ENCODE data around the gene GNAI1.

GNAI1 gene

DNA sequence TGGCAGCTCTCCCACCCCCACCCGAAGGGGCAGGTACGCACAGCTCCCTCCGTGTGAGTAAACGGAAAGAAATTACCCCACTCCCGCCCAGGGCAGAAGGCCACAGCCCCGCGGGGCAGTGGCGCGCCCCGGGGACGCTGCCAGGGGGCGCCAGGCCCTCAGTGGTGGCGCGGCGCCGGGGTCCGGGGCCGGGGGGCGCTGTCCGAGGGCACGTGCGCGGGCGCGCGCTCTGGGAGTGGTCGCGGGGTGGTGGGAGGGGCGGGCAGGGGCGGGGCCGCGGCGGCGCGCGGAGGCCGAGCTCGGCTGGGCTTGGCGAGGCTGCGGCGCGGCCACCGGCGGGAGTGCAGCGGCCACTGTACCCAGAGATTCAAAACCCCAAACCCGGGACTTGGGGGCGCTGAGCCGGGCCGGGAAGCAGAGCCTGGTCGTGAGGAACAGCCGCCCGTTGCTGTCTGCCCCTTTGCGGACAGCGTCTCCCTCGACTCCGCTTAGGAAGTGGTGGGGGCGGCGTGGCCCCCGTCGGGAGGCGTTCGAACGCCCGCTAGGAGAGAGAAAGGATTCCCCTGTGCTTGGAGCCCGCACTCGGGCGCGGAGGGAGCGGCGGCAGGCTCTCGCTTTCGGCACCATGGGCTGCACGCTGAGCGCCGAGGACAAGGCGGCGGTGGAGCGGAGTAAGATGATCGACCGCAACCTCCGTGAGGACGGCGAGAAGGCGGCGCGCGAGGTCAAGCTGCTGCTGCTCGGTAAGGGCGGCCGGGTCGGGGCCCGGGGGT lies at the start of gene GNAI1:
GNAI1 (plus strand) TSS at position 296 of the 773 bp plus-strand sequence; CDS start at position 626, 330 bp downstream.
- DNase-seq (peak; percentile 57), ATAC-seq (peak; percentile 67)

DNA sequence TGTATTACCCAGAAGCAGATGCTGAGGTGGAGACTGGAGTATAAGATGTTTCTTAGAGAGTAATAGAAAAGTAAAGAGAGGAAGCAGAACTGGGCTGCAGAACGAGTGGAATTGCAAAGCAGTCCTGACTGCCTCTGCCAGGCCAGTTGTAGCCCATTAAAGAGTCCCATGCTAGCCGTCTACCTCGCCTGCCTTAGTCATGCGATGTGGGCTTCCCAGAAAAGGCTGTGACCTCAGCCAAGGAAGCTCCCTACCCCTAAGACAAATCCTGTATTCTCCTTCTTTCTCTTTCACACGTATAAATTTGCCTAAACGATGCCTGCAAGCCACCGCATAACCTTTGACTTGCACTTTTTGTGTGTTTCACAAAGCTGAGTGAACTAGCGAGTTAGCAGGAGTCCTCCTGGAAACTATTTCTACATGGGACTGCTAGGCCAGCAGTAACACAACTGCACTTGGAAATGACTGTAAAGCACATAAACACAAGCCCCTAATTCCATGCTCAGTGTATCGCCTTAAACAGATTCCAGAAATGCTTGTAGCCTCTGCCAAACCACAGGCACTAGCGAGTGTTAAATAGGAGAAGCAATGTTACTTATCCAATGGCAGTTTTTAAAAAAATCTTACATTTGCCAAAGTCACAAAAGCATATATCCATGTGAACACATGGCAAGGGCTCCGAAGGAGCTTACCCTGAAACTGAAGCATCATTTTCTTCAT lies 47.4 kb upstream of the GNAI1 start:
- DNase-seq (no peak), ATAC-seq (no peak)

- no peak for DNase-seq
- ATAC-seq, result no peak
Measured at GRCh38 chr7:80087771-80088170, 46.9 kb upstream of the GNAI1 start.

- ATAC-seq, result no peak
Measured at GRCh38 chr7:80088705-80089104, 45.9 kb upstream of the GNAI1 start.

GRCh38 chr7:80089366-80089765 lies 45.3 kb upstream of the GNAI1 start:
- DNase-seq, result no peak

More at GRCh38 chr7:80088705-80089104, 45.9 kb upstream of the GNAI1 start:
- DNase-seq, result no peak

DNA sequence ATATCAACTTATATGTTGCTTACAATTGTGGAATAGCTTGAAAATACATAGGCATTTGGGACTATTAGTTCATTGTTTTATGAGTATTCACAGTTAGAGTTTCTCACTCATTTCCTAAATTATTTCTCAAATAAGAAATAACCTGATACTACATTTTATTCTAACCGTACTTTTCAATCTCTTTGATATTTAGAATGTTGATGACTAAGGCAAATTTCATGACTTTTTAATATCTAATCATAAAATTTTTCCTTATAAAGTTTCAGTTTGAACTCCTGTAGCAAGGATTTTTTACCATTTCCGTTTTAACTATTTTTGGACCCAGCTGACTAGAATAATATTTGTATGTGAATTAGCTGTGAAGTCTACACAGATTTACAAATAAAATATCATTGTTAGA lies 41.3 kb upstream of the GNAI1 start:
- DNase-seq (no peak), ATAC-seq (no peak)

More at GRCh38 chr7:80089366-80089765, 45.3 kb upstream of the GNAI1 start:
- ATAC-seq, result no peak

GRCh38 chr7:80095545-80095944 lies 39.1 kb upstream of the GNAI1 start:
- ATAC-seq (no peak), DNase-seq (no peak)

GRCh38 chr7:80097756-80098155 lies 36.9 kb upstream of the GNAI1 start:
- ATAC-seq (no peak), DNase-seq (no peak)

DNA sequence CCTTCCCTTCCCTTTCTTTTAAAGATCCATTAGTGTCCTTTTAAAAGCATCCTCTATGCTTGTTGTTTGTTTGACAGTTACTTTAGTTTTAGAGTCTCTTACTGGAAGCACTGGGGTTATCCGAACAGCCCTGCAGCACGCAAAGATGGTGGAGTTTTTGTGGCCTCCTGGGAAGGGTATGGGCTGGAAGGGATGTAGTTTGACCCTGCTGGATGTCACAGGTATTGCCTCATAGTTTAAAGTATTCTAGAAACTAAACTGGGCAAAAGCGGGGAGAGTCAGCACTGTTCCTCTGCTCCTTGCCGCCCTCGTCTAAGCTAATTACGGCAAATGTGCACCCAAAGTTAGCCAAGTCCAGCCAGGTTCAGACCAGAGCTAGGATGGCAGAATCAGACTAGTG lies 35.8 kb upstream of the GNAI1 start:
- DNase-seq, result no peak
- ATAC-seq, result peak; percentile 19

DNA sequence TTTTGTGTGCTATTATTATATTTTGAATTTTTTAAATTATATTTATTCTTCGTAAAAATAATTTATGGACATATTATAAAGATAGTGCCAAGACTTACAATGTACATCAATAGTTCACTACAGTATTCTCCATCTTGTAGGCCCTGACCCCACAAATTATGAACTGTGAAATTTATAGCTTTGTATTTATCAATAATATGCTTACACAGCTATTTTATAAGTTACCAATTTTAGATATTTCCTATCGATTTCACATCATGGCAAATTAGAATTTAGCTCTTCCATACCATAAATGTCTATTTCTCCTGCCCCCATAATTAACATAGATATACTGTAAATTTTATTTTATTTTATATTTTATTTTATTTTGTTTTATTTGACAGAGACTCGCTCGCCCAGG lies 34.4 kb upstream of the GNAI1 start:
- no peak for ATAC-seq
- DNase-seq, result no peak

- ATAC-seq (no peak), DNase-seq (no peak)
Measured at GRCh38 chr7:80105701-80106408, 28.8 kb upstream of the GNAI1 start.

DNA sequence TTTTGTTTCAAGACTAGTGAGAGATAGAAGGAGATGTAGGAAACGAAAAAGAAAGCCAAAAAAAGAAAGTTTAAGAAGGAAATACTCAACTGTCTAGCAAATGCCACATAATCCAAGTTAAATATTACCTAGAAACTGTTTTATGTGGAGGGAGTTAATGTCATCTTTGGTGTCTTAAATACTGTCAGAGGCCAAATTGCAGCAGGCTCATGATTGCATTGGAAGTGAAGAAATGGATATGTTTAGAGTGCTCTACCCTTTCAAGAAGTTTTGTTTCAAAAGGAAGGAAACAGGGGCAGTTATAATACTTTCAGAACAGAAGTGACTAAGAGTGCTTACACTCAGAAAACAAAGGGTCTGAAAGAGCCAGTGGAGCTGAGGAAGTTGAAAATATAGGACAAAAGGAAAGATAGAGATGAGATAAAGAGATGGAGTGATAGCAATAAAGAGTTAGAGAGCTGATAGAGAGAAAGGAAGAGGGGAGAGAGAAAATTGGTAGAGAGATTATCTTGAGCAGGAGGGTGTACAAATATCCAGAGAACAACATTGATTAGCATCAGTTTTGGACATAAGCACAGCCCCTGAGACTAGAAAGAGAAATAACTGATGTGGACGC lies 28.0 kb upstream of the GNAI1 start:
- DNase-seq (no peak), ATAC-seq (no peak)

DNA sequence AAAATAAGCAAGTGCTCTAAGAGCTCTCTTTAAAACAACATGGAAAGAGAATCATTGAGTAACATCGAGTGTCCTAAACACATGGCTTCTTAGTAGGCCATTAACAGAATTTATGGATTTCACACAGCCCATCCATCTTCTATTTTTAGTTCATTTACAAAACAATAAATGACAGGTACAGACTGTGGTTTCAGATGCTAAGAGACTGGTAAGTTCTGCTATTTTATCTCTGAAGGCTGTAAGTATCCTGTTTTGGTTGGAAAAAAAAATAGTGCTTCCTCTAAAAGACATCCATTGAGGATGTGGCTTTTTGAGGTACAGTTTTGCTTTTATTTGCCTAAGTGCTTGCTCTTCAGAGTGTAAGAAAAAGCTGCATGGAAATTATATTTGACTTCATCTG lies 27.4 kb upstream of the GNAI1 start:
- ATAC-seq, result no peak
- DNase-seq, result no peak

GRCh38 chr7:80110376-80110775 lies 24.3 kb upstream of the GNAI1 start:
- ATAC-seq (no peak), DNase-seq (no peak)

- ATAC-seq (no peak), DNase-seq (no peak)
Measured at GRCh38 chr7:80114159-80114558, 20.5 kb upstream of the GNAI1 start.

DNA sequence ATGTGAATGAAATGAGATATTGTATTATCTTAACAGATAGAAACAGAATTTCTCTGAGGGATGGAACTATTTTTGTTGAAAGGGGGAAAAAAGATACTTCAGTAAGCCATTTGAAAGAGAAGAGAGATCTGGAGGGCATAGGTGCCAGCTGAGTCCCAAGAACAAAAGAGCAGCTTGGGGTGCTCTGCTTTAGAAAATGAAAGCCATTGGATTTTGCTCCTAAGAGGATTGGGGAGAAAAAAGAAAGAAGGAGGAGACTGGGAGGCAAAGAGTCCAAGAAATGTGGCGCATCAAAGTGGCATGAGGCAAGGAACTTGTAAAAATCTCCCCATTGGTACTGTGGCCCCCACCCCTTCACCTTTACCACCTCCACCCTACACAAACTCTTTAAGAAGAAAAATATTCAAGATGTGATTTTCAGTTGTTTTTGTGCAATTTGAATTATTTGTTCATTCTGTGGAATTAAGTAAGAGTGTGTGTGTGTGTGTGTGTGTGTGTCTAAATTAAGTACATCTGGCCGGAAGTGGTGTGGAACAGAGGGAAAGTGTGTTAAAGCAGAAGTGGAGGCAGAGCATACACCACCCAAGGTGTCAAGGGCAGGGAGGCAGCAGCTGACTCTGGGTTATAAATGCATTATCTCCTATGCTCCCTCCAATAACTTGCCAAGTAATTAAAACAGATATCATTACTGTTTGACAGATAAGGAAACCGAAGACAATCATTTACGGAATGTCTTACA lies 9.9 kb upstream of the GNAI1 start:
- no peak for DNase-seq
- ATAC-seq, result no peak

DNA sequence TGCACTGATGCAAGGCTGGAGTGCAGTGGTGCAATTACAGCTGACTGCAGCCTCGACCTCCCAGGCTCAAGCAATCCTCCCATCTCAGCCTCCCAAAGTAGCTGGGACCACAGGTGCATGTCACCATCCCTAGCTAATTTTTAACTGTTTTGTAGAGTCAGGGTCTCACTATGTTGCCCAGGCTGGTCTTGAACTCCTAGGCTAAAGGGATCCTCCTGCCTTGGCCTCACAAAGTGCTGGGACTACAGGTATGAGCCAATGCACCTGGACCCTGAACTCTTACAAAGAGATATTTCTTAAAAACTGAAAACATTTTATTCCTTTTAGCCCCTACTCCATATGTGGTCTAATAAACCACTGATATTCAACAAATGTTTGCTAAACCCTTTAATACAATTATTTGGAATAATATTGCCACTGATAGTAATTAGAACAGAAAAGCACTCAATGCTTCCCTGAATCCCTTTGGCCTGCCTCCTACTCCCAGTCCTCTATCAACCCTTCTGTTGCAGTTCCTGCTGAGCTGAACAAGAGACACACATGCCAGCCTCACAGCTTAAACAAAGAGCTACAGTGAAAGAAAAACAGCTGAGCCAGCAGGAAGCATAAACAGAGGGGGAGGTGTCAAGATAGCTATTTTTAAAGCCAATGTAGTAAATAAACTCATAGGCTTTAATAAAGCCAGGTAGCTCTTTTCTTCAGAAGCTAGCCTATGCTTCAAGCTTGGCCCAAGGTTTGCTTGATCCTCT lies 7.0 kb upstream of the GNAI1 start:
- no peak for ATAC-seq
- no peak for DNase-seq

DNA sequence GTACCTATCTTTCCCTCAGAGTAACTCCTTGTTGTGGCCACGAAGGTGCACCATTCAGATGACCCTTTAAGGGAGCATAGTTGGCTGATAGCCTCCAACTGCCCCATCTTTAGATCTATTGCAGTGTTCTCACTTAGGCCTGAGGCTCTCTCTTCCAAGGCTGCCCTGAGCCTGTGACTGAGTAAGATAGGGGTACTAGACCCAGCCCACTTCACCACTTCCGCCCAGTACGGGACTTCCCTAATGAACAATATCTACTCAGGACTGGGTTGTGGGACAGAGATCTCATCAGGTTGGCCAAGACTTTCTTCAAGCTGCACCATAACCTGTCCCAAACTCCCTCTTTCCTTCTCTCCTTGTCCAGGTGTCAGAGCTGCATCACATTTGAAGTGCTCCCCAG lies 5.7 kb upstream of the GNAI1 start:
- no peak for DNase-seq
- ATAC-seq, result no peak

DNA sequence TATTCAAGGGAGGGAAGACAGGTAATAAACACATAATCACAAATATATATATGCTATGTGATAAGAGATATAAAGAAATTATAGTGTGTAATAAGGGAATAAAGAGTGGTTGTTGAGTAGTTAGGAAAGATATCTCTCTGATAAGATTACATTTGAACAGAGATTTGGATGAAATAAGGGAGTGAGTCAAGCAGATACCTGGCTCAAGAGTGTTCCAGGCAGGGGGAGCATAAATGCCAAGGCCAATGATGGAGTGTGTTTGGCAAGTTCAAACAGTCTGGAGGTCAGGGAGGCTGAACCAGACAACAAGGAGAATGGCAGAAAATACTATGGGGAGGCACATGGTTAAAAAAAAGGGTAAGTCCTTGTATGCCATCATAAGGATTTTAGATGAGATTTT lies 4.8 kb upstream of the GNAI1 start:
- ATAC-seq (no peak), DNase-seq (no peak)

DNA sequence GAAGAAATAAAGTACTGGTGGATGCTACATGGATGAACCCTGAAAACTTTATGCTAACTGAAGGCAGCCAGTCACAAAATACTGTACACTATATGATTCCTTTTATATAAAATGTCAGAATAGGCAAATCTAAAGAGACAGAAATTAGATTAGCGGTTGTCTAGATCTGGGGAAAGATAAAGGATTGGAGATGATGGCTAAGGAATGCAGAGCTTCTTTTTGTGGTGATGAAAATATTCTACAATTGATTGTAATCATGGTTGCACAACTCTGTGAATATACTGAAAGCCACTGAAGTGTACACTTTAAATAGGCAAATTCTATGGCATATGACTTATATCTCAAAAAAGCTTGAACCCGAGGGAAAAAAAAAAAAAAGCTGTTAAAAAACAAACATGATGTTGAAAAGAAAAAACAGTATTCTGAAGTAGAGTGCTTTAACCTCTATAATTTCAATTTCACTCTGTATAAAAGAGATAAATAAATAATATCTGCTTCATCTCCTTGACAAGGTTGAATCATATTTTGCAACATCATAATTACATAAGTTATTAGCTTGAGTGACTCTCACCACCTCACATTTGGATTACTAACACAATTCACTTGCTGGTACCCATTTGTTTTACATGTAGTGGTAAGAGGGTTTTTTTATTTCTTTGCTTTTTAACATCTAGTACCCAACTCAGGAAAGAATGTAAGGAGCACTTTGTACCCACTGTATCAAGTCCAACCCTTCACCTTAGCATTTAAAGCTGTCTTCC lies 2.8 kb upstream of the GNAI1 start:
- no peak for ATAC-seq
- no peak for DNase-seq
